Measurements from ENCODE around the gene MECP2.
A peak's percentile ranks its signal among the peaks of the same experiment; 100 is the strongest.

The MECP2 gene

DNA sequence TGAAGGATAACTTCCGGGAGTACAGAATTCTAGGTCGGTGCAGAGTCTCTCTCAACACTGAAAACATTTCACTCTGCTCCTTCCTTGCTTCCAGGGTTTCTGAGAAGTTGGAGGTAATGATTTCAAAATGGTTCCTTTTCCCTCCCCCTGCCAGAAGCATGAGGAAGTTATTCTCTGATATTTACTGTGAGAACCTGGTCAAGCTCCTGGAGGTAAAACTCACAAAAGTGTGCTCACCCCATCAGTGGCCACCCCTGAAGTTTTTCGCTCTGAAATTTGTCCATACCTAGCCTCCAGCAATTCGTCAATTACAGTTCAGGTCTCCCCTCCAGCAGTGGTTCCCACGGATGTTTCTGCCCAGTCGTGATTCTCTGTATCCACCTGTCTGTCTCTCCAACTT is 16.2 kb upstream of the MECP2 start:
- no peak overlapping the region for H3K27ac ChIP-seq
- no peak for TF ChIP-seq ZFX (IDR thresholded peaks at IDR 0.05; ENCODE audit: borderline replicate concordance)
- TF ChIP-seq, protein P1, sequence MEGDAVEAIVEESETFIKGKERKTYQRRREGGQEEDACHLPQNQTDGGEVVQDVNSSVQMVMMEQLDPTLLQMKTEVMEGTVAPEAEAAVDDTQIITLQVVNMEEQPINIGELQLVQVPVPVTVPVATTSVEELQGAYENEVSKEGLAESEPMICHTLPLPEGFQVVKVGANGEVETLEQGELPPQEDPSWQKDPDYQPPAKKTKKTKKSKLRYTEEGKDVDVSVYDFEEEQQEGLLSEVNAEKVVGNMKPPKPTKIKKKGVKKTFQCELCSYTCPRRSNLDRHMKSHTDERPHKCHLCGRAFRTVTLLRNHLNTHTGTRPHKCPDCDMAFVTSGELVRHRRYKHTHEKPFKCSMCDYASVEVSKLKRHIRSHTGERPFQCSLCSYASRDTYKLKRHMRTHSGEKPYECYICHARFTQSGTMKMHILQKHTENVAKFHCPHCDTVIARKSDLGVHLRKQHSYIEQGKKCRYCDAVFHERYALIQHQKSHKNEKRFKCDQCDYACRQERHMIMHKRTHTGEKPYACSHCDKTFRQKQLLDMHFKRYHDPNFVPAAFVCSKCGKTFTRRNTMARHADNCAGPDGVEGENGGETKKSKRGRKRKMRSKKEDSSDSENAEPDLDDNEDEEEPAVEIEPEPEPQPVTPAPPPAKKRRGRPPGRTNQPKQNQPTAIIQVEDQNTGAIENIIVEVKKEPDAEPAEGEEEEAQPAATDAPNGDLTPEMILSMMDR (IDR thresholded peaks at IDR 0.05): no peak

DNA sequence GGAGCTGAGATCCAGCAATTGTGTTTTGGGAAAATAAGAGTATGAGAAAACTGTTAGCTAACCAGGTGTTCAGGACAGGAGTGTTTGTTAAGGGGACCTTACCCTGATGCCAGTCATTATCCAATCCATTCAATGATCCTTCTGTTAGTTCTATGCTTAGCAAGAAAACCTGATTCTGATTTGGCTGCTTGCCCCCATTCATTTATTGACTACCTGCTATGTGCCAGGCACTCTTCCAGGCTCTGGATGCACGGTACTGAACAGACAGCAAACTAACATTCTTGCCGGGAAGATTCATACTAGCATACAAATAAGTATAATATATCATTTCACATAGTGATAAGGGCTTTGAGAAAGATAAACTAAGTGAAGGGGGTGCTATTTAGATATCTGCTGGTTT is 1.0 kb upstream of the MECP2 start:
- H3K27ac ChIP-seq: no peak overlapping the region

DNA sequence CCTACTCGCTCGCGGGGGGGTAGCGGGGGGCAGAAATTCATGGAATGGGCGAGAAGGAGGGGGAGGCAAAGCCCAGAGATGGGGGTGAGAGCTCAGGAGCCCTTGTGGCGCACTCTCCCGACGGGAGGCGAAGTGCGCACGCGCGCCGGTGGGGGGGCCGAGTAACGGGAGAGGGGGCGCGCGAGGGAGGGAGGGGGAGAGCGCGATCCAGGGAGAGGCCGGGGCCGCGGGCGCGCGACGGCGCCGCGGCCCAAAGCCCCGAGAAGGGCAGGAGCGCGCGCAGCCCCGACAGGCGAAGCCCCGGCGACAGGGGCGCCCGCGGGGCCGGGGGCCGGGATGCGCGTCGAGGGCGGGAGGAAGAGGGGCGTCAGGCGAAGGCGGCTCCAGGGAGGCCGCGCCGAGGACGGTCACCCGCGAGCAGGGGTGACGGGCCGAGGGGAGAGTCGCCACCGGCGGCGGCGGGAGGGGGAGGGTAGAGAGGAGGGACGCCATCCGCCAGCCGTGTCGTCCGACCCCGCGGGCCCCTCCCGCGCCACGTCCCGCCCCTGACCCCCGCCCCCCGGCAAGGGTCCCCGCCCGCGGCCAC is 421 bp downstream of the MECP2 start:
- TF ChIP-seq ZFX (IDR thresholded peaks at IDR 0.05; ENCODE audit: borderline replicate concordance): no peak
- TF ChIP-seq, protein P1 (IDR thresholded peaks at IDR 0.05): no peak
- H3K27ac ChIP-seq: peak overlapping the region; percentile 40

More for the DNA sequence above, 1.0 kb upstream of the MECP2 start:
- TF ChIP-seq ZFX (IDR thresholded peaks at IDR 0.05; ENCODE audit: borderline replicate concordance): no peak
- TF ChIP-seq, protein P1 (IDR thresholded peaks at IDR 0.05): no peak

DNA sequence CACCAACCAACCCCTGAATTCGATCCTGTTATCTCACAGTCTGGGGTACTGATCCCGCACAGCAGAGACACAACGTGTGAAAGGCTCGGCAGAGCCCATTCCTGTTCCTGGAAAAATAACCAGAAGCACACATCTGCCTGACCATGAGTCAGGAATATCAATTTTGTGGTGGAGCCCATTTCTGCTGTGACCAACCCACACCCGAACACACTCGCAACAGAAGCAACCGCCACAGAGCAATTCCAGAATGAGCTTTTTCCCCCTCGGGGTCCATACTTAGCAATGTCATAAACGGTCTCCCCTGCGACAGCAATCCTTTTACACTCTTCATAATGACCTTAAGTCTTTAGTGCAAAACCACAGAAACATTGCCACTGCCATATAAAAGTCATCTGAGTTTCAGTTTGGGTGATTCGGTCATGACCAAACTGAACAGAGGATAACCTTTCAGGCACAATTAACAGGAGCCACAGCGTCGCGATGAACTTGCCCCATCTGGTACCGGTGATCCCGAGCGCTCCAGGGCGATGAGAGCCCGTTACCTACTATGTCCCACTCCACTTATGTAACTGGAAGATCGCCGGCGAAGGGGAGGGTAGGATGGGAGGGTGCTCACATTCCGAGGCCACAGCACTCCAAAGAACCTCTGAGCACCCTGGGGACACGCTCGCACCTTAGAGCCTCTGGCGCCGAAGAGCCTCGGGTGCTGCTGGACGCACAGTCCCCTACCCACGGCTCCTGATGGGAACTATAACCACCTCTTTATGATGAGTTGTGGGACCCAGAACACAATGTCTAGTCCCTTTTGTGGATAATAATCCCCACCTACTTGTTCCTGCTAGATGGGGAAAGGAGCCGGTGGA is 1.1 kb downstream of the MECP2 start:
- H3K27ac ChIP-seq: no peak overlapping the region
- no peak for TF ChIP-seq ZFX (IDR thresholded peaks at IDR 0.05; ENCODE audit: borderline replicate concordance)
- TF ChIP-seq, protein P1 (IDR thresholded peaks at IDR 0.05): no peak

DNA sequence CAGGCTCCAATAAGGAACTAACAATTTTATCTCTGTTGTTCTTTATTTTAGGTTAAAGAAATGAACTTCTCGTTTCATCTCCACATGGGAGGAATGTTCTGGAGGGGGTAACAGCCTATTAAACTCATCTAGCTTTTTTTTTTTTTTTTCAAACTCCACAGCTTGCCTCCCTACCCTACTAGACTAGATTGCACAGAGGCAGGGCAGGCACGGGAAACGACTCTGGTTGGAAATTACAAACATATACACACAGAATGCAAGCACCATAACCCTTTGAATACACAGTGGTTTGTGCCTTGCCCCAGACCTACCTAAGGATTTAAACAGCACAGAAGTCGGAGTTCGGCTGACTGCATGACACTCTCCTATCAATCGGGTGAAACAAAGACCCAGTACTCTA is 2.7 kb downstream of the MECP2 start:
- TF ChIP-seq, protein P1 (IDR thresholded peaks at IDR 0.05): no peak
- no peak for TF ChIP-seq ZFX (IDR thresholded peaks at IDR 0.05; ENCODE audit: borderline replicate concordance)
- no peak overlapping the region for H3K27ac ChIP-seq

DNA sequence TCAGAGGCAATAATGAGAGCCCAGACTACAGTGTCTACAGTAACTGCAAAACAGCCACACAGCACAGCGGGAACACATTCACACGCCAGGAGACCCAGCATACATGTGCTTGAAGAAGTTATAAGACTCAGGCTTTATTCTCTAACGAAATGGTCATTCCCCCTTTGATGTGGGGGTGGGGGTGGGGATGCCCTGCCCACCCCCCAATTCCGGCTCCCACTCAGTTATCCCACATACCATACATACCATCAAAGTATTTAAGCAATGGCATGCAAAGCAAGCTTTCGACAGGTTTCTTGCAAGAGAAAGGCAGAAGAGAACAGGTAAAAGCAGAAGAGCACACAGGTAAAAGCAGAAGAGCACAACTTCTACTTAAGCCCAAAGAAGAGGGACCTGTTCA is 3.6 kb downstream of the MECP2 start:
- TF ChIP-seq, protein P1 (IDR thresholded peaks at IDR 0.05): no peak
- no peak for TF ChIP-seq ZFX (IDR thresholded peaks at IDR 0.05; ENCODE audit: borderline replicate concordance)
- no peak overlapping the region for H3K27ac ChIP-seq

DNA sequence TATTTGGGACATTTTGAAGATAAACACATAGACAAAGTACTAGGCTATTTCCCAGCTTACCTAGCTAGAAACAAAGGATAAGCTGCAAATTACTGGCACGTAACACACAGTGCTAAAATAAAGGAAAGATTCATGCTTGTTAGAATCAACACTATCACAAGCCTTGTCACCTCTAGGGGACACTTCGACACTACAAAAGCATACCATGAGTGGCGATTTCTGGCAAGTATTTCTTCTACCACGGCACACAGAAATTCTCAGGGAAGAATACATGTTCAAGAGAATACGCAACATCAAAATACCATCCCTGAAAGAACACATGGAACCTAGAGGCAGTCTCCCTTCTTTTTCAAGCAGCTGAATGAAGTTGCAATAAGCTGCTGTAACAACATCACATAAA is 5.1 kb downstream of the MECP2 start:
- TF ChIP-seq, protein P1 (IDR thresholded peaks at IDR 0.05): no peak
- TF ChIP-seq ZFX (IDR thresholded peaks at IDR 0.05; ENCODE audit: borderline replicate concordance): no peak
- H3K27ac ChIP-seq: no peak overlapping the region

Measured in 22Rv1 (cell line).